A549 (cell line): ENCODE data around the gene CENPX. TPM values are rescaled to one million over a fixed set of nuclear protein-coding genes. Genes with fewer than 3 reads are reported as not detected.

Experiments
- ATAC-seq, 2 experiments: fragments of 200-7000 bp in 1 of 2; fragments of >200 bp in 1 of 2; cut with Nextera tagmentation in 1 of 2; cut with Tn5 transposase in 1 of 2; 3 replicates each; pipeline versions ENCODE4 v1.8.0 to v1.9.1; 2018 to 2020; ENCODE audit warnings: mild to moderate bottlenecking in 1 of 2, moderate library complexity in 1 of 2
- CTCF ChIA-PET: fragments of 300-600 bp; sonication (Branson Sonifier 250); formaldehyde crosslinking; extraction: SDS; loops from one replicate; lab custom pipeline; 2021; ENCODE audit warnings: antibody characterized with exemption, inconsistent platforms; lab: Yijun Ruan, JAX
- POLR2A ChIA-PET: fragments of 350-600 bp; formaldehyde crosslinking; extraction: SDS; loops from one replicate; lab custom pipeline; 2021; ENCODE audit warnings: antibody characterized with exemption, inconsistent platforms; lab: Yijun Ruan, JAX
- DNase-seq, 2 experiments: peaks; one replicate each; pipeline versions ENCODE4 v3.0.0 to v3.0.0-alpha.2; 2011 to 2016; ENCODE audit warnings: low read depth in 1 of 2, low spot score in 1 of 2
- FAIRE-seq: peaks from 2 replicates; lab custom pipeline; 2011; peaks lifted over from hg19 to GRCh38; lab: Jason Lieb, UNC
- H3K27ac ChIP-seq, 2 experiments: fragments of >200 bp; sonication (Bioruptor Twin); formaldehyde crosslinking; 3 replicates each; pipeline ENCODE4 v1.5.1; 2016 to 2017
- H3K4me1 ChIP-seq: fragments of >200 bp; sonication (Bioruptor Twin); formaldehyde crosslinking; 3 replicates; pipeline ENCODE4 v1.6.1; 2016
- H3K4me2 ChIP-seq: fragments of >200 bp; sonication (Bioruptor Twin); formaldehyde crosslinking; 3 replicates; pipeline ENCODE4 v1.6.1; 2016
- H3K4me3 ChIP-seq: fragments of >200 bp; sonication (Bioruptor Twin); formaldehyde crosslinking; 3 replicates; pipeline ENCODE4 v1.5.1; 2016
- H3K9me3 ChIP-seq: fragments of >200 bp; sonication (Bioruptor Twin); formaldehyde crosslinking; 3 replicates; pipeline ENCODE4 v1.6.1; 2016
- CBX8 ChIP-seq: fragments of 200-600 bp; sonication (generic); IDR thresholded peaks from 2 replicates; pipeline ENCODE4 v1.6.1; 2016
- CEBPB ChIP-seq, 2 experiments: fragments of >200 bp in 1 of 2; sonication (Bioruptor Twin) in 1 of 2; formaldehyde crosslinking in 1 of 2; IDR thresholded peaks; 2 replicates each; pipeline ENCODE4 v1.6.1; 2012 to 2016
- CHD4 ChIP-seq: fragments of 200-600 bp; sonication (generic); IDR thresholded peaks from 2 replicates; pipeline ENCODE4 v1.6.1; 2016; ENCODE audit warnings: antibody characterized with exemption, mild to moderate bottlenecking, borderline replicate concordance
- EHMT2 ChIP-seq: fragments of 200-600 bp; sonication (generic); IDR thresholded peaks from 2 replicates; pipeline ENCODE4 v1.6.1; 2016; ENCODE audit warnings: antibody characterized with exemption, low read depth, mild to moderate bottlenecking, moderate library complexity
- EP300 ChIP-seq, 2 experiments: fragments of >200 bp; sonication (Bioruptor Twin); formaldehyde crosslinking; IDR thresholded peaks; 2 replicates in 1 of 2; 3 replicates in 1 of 2; pipeline ENCODE4 v1.6.1; 2016 to 2017
- ESRRA ChIP-seq: fragments of 150-350 bp; IDR thresholded peaks from 2 replicates; pipeline ENCODE4 v1.6.1; 2014; ENCODE audit warnings: mild to moderate bottlenecking, low read length, borderline replicate concordance
- FOXS1 ChIP-seq: fragments of 250-450 bp; sonication (Bioruptor Pico); IDR thresholded peaks from 2 replicates; pipeline ENCODE4 v1.5.0; 2020; ENCODE audit warnings: mild to moderate bottlenecking, moderate library complexity
- HOXA7 ChIP-seq: fragments of 250-450 bp; sonication (Bioruptor Pico); IDR thresholded peaks from 2 replicates; pipeline ENCODE4 v1.5.0; 2020; ENCODE audit warnings: mild to moderate bottlenecking, moderate library complexity
- HOXB5 ChIP-seq: fragments of 250-450 bp; sonication (Bioruptor Pico); IDR thresholded peaks from 2 replicates; pipeline ENCODE4 v1.5.0; 2020; ENCODE audit warnings: mild to moderate bottlenecking, moderate library complexity
- MYC ChIP-seq: IDR thresholded peaks from 2 replicates; pipeline ENCODE4 v1.6.1; 2012; ENCODE audit warnings: mild to moderate bottlenecking, inconsistent platforms, low read length, improper control_type of control experiment, borderline replicate concordance
- NPAS2 ChIP-seq: fragments of 250-450 bp; sonication (Bioruptor Pico); IDR thresholded peaks from 2 replicates; pipeline ENCODE4 v1.8.0; 2022; ENCODE audit warnings: mild to moderate bottlenecking, moderate library complexity, borderline replicate concordance
- POLR2A ChIP-seq: IDR thresholded peaks from 2 replicates; pipeline ENCODE4 v1.6.1; 2012; ENCODE audit warnings: mild to moderate bottlenecking, low read length
- POLR2AphosphoS2 ChIP-seq: conservative IDR thresholded peaks from 2 replicates; pipeline ENCODE4 v1.6.1; 2012; ENCODE audit warnings: low read length, improper control_type of control experiment, inconsistent platforms
- RCOR1 ChIP-seq: fragments of 150-350 bp; IDR thresholded peaks from 2 replicates; pipeline ENCODE4 v1.6.1; 2014; ENCODE audit warnings: antibody characterized with exemption, low read length, low read depth
- RFX5 ChIP-seq: fragments of 450-650 bp; IDR thresholded peaks from 2 replicates; pipeline ENCODE4 v1.7.1; 2014; ENCODE audit warnings: antibody characterized with exemption, mild to moderate bottlenecking, moderate library complexity
- RNF2 ChIP-seq: fragments of 200-600 bp; sonication (generic); IDR thresholded peaks from 2 replicates; pipeline ENCODE4 v1.6.1; 2016; ENCODE audit warnings: low read depth, mild to moderate bottlenecking, antibody characterized with exemption, moderate library complexity, borderline replicate concordance
- SREBF2 ChIP-seq: fragments of 450-650 bp; IDR thresholded peaks from 2 replicates; pipeline ENCODE4 v1.6.1; 2014; ENCODE audit warnings: mild to moderate bottlenecking, moderate library complexity
- ZSCAN20 ChIP-seq: fragments of 250-450 bp; sonication (Bioruptor Pico); IDR thresholded peaks from 2 replicates; pipeline ENCODE4 v1.8.0; 2022; ENCODE audit warnings: mild to moderate bottlenecking, moderate library complexity
- WGBS: methylation state at CpG from one replicate; pipeline ENCODE4 v1.1.6; 2017; ENCODE audit errors: missing lambda C conversion rate; 5-methylcytosine and 5-hydroxymethylcytosine counted together
- polyA plus RNA-seq, 4 experiments: library from polyadenylated mRNA; depleted of rRNA in 3 of 4; stranded (reverse); fragments of >200 nt; fragmentation: RNase III in 1 of 4; extraction: RNeasy Plus Mini Kit Qiagen cat#74134 plus additional on column Dnase treatment in 1 of 4; gene quantifications; 2 replicates in 3 of 4; 3 replicates in 1 of 4; pipeline ENCODE4 v1.2.3, GENCODE V29; 2011 to 2017
- TF ChIP-seq, protein P1 (sequence below): fragments of >200 bp; sonication (Bioruptor Twin); formaldehyde crosslinking; IDR thresholded peaks from 2 replicates; pipeline ENCODE4 v1.6.1; 2016
- TF ChIP-seq, protein P2 (sequence below): fragments of >200 bp; sonication (Bioruptor Twin); formaldehyde crosslinking; IDR thresholded peaks from 3 replicates; pipeline ENCODE4 v1.6.1; 2016
- TF ChIP-seq, protein P3 (sequence below): fragments of 250-450 bp; sonication (Bioruptor Pico); IDR thresholded peaks from 2 replicates; pipeline ENCODE4 v1.5.0; 2021; ENCODE audit warnings: mild to moderate bottlenecking, moderate library complexity, borderline replicate concordance
- TF ChIP-seq, protein P4 (sequence below): fragments of 250-450 bp; sonication (Bioruptor Pico); IDR thresholded peaks from 2 replicates; pipeline ENCODE4 v1.5.0; 2020; ENCODE audit warnings: low read depth, mild to moderate bottlenecking, moderate library complexity
- TF ChIP-seq, protein P5 (sequence below): fragments of >200 bp; sonication (Bioruptor Twin); formaldehyde crosslinking; IDR thresholded peaks from 3 replicates; pipeline ENCODE4 v1.5.1; 2016

The CENPX gene
- polyA plus RNA-seq, 2 of the 4 experiments (the other 2 are of a cell fraction): 80.5 to 222 TPM

DNA sequence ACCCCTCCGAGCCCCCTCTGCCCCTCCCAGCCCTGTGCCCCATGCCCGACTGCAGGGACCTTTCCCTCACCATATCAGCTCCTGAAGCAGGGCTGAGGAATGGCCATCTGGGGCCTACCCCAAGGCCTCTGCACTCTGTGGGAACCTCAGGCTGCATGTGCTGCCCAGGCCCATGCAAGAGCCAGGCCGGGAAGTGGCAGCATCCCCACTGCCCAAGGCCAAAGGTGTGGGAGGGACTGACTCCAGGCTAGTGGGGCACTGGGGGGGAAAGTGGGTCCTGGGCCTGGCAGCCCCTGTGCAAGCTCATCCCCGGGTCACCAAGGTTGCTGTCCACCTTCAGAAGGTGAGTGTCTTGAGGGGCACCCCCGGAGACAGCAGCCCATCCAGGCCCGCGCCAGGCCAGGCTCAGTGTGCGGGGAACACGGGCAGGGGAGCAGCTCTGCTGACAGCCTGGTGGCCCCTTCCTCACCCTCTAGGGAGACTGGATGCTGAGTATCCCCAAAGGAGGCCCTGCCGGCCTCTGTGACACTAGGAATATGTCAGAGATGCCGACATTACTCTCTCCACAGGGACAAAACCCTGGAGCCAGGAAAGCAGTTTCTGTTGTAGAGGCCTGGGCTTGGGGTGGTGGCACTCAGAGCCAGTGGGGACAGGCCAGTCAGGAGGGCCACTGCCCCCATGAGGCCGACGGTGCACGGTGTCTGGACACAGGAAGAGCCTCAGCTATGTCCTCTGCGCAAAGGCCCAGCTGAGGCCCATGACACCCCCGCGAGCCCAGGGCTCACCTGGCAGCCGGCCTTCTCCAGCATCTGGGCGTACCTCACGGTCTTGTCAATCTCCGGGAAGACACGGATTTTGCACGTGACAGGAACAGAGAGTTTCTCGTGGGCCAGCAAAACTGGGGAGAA, 39.7 kb upstream of the CENPX start:
- TF ChIP-seq RCOR1 (no peak), CHD4 (no peak), EHMT2 (no peak), NPAS2 (CRISPR knock-in tag) (no peak), ZSCAN20 (CRISPR knock-in tag) (no peak), CEBPB (IDR thresholded peaks at IDR 0.05) (no peak), POLR2AphosphoS2 (no peak), SREBF2 (no peak), FOXS1 (no peak)
- TF ChIP-seq, protein P1, sequence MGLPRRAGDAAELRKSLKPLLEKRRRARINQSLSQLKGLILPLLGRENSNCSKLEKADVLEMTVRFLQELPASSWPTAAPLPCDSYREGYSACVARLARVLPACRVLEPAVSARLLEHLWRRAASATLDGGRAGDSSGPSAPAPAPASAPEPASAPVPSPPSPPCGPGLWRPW: no peak
- TF ChIP-seq, protein P2, sequence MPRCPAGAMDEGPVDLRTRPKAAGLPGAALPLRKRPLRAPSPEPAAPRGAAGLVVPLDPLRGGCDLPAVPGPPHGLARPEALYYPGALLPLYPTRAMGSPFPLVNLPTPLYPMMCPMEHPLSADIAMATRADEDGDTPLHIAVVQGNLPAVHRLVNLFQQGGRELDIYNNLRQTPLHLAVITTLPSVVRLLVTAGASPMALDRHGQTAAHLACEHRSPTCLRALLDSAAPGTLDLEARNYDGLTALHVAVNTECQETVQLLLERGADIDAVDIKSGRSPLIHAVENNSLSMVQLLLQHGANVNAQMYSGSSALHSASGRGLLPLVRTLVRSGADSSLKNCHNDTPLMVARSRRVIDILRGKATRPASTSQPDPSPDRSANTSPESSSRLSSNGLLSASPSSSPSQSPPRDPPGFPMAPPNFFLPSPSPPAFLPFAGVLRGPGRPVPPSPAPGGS: no peak
- TF ChIP-seq, protein P3, sequence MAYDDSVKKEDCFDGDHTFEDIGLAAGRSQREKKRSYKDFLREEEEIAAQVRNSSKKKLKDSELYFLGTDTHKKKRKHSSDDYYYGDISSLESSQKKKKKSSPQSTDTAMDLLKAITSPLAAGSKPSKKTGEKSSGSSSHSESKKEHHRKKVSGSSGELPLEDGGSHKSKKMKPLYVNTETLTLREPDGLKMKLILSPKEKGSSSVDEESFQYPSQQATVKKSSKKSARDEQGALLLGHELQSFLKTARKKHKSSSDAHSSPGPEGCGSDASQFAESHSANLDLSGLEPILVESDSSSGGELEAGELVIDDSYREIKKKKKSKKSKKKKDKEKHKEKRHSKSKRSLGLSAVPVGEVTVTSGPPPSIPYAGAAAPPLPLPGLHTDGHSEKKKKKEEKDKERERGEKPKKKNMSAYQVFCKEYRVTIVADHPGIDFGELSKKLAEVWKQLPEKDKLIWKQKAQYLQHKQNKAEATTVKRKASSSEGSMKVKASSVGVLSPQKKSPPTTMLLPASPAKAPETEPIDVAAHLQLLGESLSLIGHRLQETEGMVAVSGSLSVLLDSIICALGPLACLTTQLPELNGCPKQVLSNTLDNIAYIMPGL (CRISPR knock-in tag): no peak
- 89% methylated on average over 20 of the region's 24 CpGs for WGBS
- ChIA-PET CTCF (interaction anchor here (0.6 to 21.7 kb wide), 7 partner anchors 10 to 102 kb away, joined by 3 to 191 read pairs (median 3); partner anchors contain the start of genes DCXR, GPS1, NOTUM and RAC3), POLR2A (interaction anchor here (1.0 kb wide), 1 partner anchor 36 kb away, joined by 4 read pairs; no protein-coding TSS in a partner anchor)
- ATAC-seq: peak; percentile 27 to 33; a peak in 4 of 6 replicates
- H3K4me1 ChIP-seq: peaks cover 19% of the 10 kb centered on the region
- no peak for DNase-seq
- no peaks in the 10 kb centered on the region for H3K9me3 ChIP-seq
- no peak for FAIRE-seq
- H3K4me3 ChIP-seq: no peak overlapping the region
- no peak overlapping the region for H3K27ac ChIP-seq
- H3K4me2 ChIP-seq: no peak overlapping the region

DNA sequence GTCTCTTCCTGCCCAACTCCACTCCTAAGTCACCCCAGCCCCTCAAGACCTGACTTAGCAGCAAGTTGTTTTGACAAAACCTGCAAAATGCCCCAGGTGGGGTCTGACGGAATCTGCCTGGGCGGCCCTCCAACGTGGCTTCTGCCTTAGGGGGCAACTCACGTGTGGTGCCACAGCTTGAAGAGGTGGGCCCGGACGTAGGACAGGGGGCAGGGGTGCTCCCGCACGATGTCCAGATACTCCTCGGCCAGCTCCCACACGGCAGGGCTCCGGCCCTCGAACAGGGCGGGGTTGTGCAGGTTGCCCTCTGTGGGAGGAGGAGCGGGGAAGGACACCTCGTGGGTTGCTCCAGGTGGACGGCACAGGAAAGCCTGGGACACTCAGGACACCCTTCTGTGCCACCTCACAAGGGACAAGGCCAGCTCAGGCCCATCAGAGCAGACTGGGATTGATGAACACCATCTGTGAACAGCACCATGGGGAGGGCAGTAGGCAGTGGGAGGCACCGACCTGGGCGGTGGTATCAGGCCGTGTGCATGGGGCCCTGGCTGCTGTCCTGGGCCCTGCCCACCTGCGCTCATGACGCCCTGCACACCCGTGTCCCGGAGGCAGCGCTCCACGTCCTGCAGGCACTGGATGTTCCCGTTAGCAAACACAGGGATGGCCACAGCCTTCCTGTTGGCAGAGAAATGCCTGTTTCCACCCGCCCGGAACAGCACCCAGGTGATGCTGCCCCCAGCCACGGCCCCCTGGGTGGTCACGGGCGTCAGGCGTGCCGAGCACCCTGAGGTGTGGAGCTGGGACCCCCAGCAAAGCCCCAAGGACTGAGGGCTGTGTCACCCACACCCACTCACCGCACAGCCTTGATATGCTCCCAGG, 38.6 kb upstream of the CENPX start:
- peak in 1 of 2 experiments; percentile 0; a peak in 1 of 6 replicates for ATAC-seq
- Histone ChIP-seq H3K4me2 (no peak overlapping the region), H3K4me1 (peaks cover 18% of the 10 kb centered on the region), H3K4me3 (no peak overlapping the region), H3K27ac (no peak overlapping the region), H3K9me3 (no peaks in the 10 kb centered on the region)
- ChIA-PET POLR2A (interaction anchor here (2.8 kb wide), 1 partner anchor 24 kb away, joined by 10 read pairs; the partner anchor contains the start of gene DCXR), CTCF (interaction anchor here (1.1 to 21.7 kb wide), 6 partner anchors 9 to 102 kb away, joined by 3 to 191 read pairs (median 4); partner anchors contain the start of genes DCXR, GPS1, RAC3 and RFNG)
- 91% methylated on average over 16 of the region's 34 CpGs for WGBS
- FAIRE-seq: no peak
- no peak for DNase-seq
- TF ChIP-seq HOXA7 (CRISPR knock-in tag) (no peak), MYC (no peak), POLR2A (no peak), RNF2 (no peak), RFX5 (no peak), CBX8 (no peak), HOXB5 (CRISPR knock-in tag) (no peak), EP300 (IDR thresholded peaks at IDR 0.05) (no peak), CEBPB (IDR thresholded peaks at IDR 0.05) (no peak), ESRRA (no peak)
- TF ChIP-seq, protein P4, sequence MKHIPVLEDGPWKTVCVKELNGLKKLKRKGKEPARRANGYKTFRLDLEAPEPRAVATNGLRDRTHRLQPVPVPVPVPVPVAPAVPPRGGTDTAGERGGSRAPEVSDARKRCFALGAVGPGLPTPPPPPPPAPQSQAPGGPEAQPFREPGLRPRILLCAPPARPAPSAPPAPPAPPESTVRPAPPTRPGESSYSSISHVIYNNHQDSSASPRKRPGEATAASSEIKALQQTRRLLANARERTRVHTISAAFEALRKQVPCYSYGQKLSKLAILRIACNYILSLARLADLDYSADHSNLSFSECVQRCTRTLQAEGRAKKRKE (CRISPR knock-in tag): no peak
- TF ChIP-seq, protein P5, sequence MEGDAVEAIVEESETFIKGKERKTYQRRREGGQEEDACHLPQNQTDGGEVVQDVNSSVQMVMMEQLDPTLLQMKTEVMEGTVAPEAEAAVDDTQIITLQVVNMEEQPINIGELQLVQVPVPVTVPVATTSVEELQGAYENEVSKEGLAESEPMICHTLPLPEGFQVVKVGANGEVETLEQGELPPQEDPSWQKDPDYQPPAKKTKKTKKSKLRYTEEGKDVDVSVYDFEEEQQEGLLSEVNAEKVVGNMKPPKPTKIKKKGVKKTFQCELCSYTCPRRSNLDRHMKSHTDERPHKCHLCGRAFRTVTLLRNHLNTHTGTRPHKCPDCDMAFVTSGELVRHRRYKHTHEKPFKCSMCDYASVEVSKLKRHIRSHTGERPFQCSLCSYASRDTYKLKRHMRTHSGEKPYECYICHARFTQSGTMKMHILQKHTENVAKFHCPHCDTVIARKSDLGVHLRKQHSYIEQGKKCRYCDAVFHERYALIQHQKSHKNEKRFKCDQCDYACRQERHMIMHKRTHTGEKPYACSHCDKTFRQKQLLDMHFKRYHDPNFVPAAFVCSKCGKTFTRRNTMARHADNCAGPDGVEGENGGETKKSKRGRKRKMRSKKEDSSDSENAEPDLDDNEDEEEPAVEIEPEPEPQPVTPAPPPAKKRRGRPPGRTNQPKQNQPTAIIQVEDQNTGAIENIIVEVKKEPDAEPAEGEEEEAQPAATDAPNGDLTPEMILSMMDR: no peak
- TF ChIP-seq, protein P1: no peak
